GM10266 (cell line): Measurements from ENCODE around the gene HOMER2.
"Not testable (repeated sequence)": the region's sequence is repeated elsewhere in the genome, so short reads cannot be mapped to it uniquely, and the experiment has no call there.

Source experiments
- DNase-seq: peaks from one replicate; pipeline ENCODE4 v3.0.0; 2012; ENCODE audit errors: extremely low spot score
- TF ChIP-seq, protein P1 (sequence below): IDR thresholded peaks from 2 replicates; pipeline ENCODE4 v1.5.1; 2012; ENCODE audit warnings: mild to moderate bottlenecking, low read depth; ENCODE audit not compliant: control insufficient read depth, insufficient read depth; ENCODE audit errors: missing control alignments

HOMER2 gene

GRCh38 chr15:82942691-82943090 lies 9.8 kb downstream of the HOMER2 start:
- TF ChIP-seq, protein P1, sequence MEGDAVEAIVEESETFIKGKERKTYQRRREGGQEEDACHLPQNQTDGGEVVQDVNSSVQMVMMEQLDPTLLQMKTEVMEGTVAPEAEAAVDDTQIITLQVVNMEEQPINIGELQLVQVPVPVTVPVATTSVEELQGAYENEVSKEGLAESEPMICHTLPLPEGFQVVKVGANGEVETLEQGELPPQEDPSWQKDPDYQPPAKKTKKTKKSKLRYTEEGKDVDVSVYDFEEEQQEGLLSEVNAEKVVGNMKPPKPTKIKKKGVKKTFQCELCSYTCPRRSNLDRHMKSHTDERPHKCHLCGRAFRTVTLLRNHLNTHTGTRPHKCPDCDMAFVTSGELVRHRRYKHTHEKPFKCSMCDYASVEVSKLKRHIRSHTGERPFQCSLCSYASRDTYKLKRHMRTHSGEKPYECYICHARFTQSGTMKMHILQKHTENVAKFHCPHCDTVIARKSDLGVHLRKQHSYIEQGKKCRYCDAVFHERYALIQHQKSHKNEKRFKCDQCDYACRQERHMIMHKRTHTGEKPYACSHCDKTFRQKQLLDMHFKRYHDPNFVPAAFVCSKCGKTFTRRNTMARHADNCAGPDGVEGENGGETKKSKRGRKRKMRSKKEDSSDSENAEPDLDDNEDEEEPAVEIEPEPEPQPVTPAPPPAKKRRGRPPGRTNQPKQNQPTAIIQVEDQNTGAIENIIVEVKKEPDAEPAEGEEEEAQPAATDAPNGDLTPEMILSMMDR: no peak
- no peak for DNase-seq

- DNase-seq: not testable (repeated sequence)
Measured at GRCh38 chr15:82939678-82940077, 12.8 kb downstream of the HOMER2 start.

DNA sequence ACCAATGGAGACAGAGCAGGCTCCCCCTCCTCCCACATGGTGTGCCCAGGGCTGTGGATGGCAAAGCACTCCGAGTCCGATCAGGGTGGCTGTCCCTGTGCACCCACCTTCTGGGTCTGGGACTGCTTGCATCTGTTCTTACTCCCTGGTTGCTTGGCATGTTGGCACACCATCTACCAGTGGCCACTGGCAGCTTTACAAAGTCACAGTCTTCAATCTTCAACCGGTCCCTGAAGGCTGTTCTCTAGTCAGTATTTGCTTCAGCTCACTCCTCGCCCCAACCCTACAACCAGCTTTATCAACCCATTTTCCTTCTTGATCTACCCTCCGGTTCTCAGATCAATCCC lies 14.8 kb downstream of the HOMER2 start:
- no peak for DNase-seq
- TF ChIP-seq, protein P1: no peak

DNA sequence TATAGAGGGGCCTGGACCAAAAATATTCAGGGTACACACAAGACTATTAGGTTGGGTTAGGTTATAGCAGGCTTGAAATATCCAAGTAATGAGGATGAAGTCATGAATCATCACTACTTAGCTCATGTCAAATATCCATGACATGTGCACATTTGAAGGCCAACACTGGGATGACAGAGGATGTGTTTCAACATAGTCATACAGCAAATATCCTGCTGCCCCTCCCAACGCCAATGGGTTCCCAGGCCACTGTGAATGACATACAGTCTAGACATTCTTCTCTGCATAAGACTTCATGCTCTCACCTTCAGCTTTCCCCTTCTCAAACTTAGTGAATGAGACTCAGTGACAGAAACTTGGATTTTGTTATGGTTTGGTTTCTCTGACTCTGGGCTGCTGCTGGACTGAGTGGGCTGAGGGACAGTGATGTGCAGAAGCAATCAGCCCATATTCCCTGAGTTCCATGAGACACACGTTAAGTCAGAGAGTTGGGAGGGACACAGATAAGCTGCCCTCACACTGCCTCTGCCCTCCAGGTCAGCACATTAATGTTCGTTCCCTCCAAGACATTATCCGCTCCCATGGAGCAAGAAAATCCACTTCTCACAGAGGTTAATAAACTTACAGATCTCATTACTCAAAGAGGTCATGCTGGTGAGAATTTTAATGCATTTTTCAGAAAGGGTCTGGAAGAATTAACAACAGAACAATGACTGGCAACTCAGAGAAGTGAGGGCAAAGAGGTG lies 15.4 kb downstream of the HOMER2 start:
- TF ChIP-seq, protein P1: no peak
- no peak for DNase-seq

- no peak for DNase-seq
- TF ChIP-seq, protein P1: no peak
Measured at GRCh38 chr15:82935382-82935781, 17.1 kb downstream of the HOMER2 start.

GRCh38 chr15:82934100-82934880 lies 18.2 kb downstream of the HOMER2 start:
- TF ChIP-seq, protein P1: no peak
- no peak for DNase-seq

- no peak for DNase-seq
- TF ChIP-seq, protein P1: no peak
Measured at GRCh38 chr15:82933576-82933975, 18.9 kb downstream of the HOMER2 start.
